ENCODE data around the gene BCAS1. TPM values are rescaled to one million over a fixed set of nuclear protein-coding genes. Genes with fewer than 3 reads are reported as not detected.
"Not testable (repeated sequence)": the region's sequence is repeated elsewhere in the genome, so short reads cannot be mapped to it uniquely, and the experiment has no call there.

The BCAS1 gene
- total RNA-seq, 2 experiments from 2014 or later = not detected

DNA sequence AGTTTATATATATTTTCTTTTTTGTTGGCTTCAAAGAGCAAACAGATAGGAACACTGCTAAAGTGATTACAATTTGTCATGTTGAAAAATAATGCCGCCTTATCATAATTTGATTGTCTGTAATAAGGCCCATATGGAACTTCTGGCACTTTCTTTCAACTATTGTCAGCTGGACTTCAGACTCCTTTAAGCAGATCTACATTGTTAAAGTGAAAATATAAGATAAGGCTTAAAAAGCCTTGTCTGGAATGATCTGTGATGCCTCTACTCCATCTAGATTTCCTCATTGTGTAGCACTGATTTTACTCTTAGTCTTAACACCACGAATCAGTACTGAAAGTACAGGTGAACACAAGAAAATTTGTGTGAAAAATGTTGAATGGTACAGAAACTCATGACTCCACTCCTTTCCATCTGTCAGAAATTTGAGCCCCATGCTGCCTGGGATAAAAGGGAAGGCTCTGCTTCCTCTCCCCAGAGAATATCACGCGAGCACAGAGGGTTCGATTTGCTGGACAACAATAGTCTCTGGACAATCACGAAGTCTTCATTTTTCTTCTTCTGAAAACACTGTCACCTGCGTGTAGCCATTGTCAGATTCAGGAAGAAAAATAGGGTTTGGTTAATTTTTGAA, 56.0 kb downstream of the BCAS1 start:
- POLR2A ChIA-PET = no interaction called here
- H3K27me3 Mint-ChIP-seq = no peaks in the 10 kb centered on the region
- CTCF ChIA-PET = no interaction called here
- no peak overlapping the region for H3K4me3 Mint-ChIP-seq
- no peak overlapping the region for H3K27ac Mint-ChIP-seq
- no peaks in the 10 kb centered on the region for H3K9me3 Mint-ChIP-seq
- no peak for DNase-seq
- H3K36me3 Mint-ChIP-seq (ENCODE audit: low read depth) = no peaks in the 10 kb centered on the region
- H3K4me1 Mint-ChIP-seq = peaks cover 9% of the 10 kb centered on the region

DNA sequence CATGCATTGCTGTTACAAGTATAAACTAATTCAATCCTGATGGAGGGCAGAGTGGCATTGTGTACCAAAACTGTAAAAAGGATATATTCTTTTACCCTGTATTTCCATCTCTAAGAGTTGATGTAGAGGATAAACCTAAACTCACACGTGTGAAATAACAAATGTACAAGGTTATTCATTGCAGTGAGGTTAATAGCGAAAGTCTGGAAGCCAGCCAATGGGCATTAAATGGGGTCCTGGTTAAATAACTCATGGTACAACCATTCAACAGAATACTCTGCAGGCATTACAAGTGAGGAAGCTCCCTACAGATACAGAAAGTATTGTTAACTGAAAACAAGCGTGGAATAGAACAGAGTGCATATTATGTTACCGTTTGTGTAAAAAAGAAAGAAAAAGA, 56.9 kb downstream of the BCAS1 start:
- Mint-ChIP-seq H3K9me3 (no peaks in the 10 kb centered on the region), H3K4me1 (peaks cover 9% of the 10 kb centered on the region), H3K36me3 (ENCODE audit: low read depth) (no peaks in the 10 kb centered on the region), H3K27me3 (peaks cover 3% of the 10 kb centered on the region), H3K4me3 (no peak overlapping the region), H3K27ac (no peak overlapping the region)
- CTCF ChIA-PET = no interaction called here
- POLR2A ChIA-PET = no interaction called here
- DNase-seq = no peak

DNA sequence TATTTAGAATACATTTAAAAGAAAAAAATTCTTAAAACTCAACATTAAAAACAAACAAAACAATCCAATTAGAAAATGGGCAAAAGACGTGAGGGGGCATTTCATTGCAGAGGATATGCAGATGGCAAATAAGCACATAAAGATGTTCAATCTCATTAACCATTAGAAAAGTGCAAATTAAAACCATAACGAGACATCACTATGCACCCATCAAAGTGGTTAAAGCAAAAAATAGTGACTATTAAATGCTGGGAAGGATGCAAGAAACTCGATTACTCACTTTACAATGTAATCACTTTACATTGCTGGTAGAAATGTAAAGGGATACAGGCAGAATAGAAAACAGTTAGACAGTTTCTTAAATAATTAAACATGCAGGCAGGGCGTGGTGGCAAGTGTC, 59.0 kb downstream of the BCAS1 start:
- no peaks in the 10 kb centered on the region for H3K4me1 Mint-ChIP-seq
- no peak for DNase-seq
- CTCF ChIA-PET = no interaction called here
- H3K9me3 Mint-ChIP-seq = no peaks in the 10 kb centered on the region
- no peaks in the 10 kb centered on the region for H3K36me3 Mint-ChIP-seq (ENCODE audit: low read depth)
- POLR2A ChIA-PET = no interaction called here
- H3K27ac Mint-ChIP-seq = no peak overlapping the region
- peaks cover 3% of the 10 kb centered on the region for H3K27me3 Mint-ChIP-seq
- H3K4me3 Mint-ChIP-seq = no peak overlapping the region

DNA sequence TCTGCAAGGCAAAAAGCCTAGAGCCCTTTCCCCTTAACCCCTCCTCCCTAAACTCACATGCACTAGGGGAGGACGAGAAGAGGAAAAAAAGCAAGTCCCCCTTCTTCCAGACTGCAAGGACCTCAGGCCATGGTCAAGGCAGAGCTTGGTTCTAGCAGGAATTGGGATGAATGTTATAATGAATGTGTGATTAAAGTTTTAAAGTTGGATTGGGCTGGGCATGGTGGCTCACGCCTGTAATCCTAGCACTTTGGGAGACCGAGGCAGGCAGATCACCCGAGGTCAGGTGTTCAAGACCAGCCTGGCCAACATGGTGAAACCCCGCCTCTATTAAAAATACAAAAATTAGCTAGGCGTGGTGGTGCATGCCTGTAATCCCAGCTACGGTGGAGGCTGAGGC, 64.2 kb downstream of the BCAS1 start:
- DNase-seq; H3K36me3 Mint-ChIP-seq (ENCODE audit: low read depth); H3K4me1 Mint-ChIP-seq; H3K9me3 Mint-ChIP-seq; H3K27me3 Mint-ChIP-seq; POLR2A ChIA-PET; H3K4me3 Mint-ChIP-seq; CTCF ChIA-PET; H3K27ac Mint-ChIP-seq: not testable (repeated sequence)

DNA sequence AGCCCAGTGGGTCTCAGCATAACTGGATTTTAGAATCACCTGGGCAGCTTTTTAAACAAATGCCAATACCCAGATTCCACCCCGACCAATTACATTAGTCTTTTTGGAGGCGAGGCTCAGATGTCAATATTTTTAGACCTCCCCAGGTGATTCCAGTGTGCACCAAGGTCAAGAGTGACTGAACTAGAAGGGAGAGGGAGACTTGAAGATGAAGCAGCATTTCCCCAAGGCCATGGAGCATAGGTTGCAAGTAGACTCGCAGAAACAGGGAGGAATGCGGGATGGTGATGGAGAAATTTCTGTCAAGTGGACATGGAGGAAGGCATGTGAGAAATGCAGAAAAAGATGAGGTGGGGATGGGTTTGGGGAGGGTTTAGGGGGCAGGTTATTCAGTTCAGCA, 64.9 kb downstream of the BCAS1 start:
- Mint-ChIP-seq H3K9me3 (peaks cover 3% of the 10 kb centered on the region), H3K4me3 (no peak overlapping the region), H3K27ac (no peak overlapping the region), H3K36me3 (ENCODE audit: low read depth) (no peaks in the 10 kb centered on the region), H3K27me3 (peaks cover 6% of the 10 kb centered on the region), H3K4me1 (peaks cover 4% of the 10 kb centered on the region)
- POLR2A ChIA-PET = no interaction called here
- DNase-seq = no peak
- CTCF ChIA-PET = no interaction called here

DNA sequence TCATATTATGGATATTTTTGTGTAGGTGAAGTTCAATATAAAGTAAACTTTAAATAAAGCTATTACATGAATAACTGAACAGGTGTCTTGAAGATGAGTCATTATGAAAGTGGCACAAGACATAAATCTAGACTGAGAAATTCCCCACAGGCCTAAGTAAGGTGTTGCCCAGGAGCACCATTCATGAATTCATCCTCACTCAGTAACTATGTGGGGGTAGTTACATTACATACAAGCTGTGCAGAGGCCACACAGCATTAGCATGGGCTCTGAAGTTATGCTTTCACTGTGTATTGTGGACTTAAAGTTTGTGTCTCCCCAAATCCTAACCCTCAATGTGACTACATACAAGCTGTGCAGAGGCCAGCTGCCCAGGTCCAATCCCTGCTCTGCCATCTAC, 65.9 kb downstream of the BCAS1 start:
- DNase-seq = no peak
- Mint-ChIP-seq H3K27me3 (peaks cover 7% of the 10 kb centered on the region), H3K36me3 (ENCODE audit: low read depth) (no peaks in the 10 kb centered on the region), H3K9me3 (peaks cover 6% of the 10 kb centered on the region), H3K4me1 (peaks cover 4% of the 10 kb centered on the region), H3K4me3 (no peak overlapping the region), H3K27ac (no peak overlapping the region)
- CTCF ChIA-PET = no interaction called here
- POLR2A ChIA-PET = no interaction called here

DNA sequence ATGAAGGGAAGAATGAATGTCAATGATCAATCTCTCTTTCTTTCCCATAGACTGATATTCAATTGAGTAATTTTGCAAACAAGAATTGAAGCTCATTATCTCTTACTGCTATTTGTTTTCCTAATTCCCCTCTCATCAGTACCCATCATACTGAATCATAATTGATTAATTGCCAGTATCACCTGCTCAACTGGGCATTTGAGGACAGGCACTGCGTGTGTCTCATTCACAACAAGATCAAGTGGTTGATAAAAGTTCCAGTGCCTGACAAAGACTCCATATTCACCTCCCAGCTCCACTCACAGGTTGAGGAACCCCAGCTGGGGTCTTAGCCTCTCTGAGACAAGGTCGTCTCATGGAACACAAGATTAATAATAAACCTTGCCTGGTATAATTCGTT, 67.7 kb downstream of the BCAS1 start:
- Mint-ChIP-seq H3K9me3 (peaks cover 10% of the 10 kb centered on the region), H3K4me1 (peaks cover 4% of the 10 kb centered on the region), H3K27me3 (peaks cover 5% of the 10 kb centered on the region), H3K36me3 (ENCODE audit: low read depth) (no peaks in the 10 kb centered on the region), H3K4me3 (no peak overlapping the region), H3K27ac (no peak overlapping the region)
- POLR2A ChIA-PET = interaction anchor here (1.0 kb wide), 1 partner anchor 9 kb away, joined by 3 read pairs; no protein-coding TSS in a partner anchor
- CTCF ChIA-PET = interaction anchor here (1.0 kb wide), 1 partner anchor 31 kb away, joined by 3 read pairs; no protein-coding TSS in a partner anchor
- no peak for DNase-seq

DNA sequence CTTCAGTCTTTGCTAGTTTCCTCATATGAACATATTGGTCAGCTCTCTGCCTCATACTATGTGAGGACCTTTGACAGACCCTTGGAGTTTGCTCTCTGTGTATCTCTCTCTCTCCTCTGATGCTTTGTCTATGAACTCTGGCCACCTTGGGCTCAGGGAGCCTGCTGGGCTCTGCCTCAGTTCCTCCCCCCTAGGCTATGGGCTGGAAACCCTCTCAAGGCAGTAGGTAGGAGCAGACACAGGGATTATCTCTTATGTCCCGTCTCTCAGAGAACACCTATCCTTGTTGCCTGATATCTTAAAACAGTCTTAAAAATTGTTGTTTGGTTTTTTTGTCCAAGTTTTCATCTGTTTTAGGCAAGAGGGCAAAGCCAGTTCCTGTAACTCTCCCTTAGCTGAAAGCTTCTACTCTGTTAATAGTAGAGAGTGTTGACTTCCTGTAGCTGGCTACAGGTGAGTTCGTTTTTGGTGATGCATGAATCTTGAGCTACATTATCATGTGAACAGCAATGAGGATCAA, 68.3 kb downstream of the BCAS1 start:
- no peak overlapping the region for H3K4me3 Mint-ChIP-seq

DNA sequence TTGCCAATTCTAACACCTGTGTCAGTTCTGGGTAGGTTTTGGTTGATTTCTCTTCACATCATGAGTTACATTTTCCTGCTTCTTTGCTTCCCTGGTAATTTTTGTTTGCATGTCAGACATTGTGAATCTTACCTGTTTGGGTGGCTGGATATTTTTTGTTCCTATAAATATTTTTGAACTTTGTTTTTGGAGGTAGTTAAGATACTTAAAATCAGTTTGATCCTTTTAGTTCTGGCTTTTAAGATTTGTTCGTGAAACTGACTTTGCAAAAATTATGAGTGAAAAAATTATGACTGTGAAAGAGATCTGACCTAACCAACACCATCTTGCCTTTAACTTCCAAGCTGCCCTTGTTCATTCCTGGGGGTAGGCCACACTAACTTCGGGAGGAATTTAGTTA, 69.5 kb downstream of the BCAS1 start:
- H3K27me3 Mint-ChIP-seq = peaks cover 13% of the 10 kb centered on the region
- ChIA-PET POLR2A (no interaction called here), CTCF (no interaction called here)
- H3K9me3 Mint-ChIP-seq = peaks cover 10% of the 10 kb centered on the region
- no peak overlapping the region for H3K4me3 Mint-ChIP-seq
- H3K27ac Mint-ChIP-seq = no peak overlapping the region
- peaks cover 4% of the 10 kb centered on the region for H3K4me1 Mint-ChIP-seq
- H3K36me3 Mint-ChIP-seq (ENCODE audit: low read depth) = no peaks in the 10 kb centered on the region
- no peak for DNase-seq

More for the DNA sequence above, 68.3 kb downstream of the BCAS1 start:
- ChIA-PET POLR2A (interaction anchor here (1.0 kb wide), 1 partner anchor 8 kb away, joined by 3 read pairs; no protein-coding TSS in a partner anchor), CTCF (no interaction called here)
- peaks cover 10% of the 10 kb centered on the region for H3K9me3 Mint-ChIP-seq
- H3K36me3 Mint-ChIP-seq (ENCODE audit: low read depth) = no peaks in the 10 kb centered on the region
- H3K4me1 Mint-ChIP-seq = peaks cover 4% of the 10 kb centered on the region
- peaks cover 6% of the 10 kb centered on the region for H3K27me3 Mint-ChIP-seq
- no peak for DNase-seq
- H3K27ac Mint-ChIP-seq = no peak overlapping the region

DNA sequence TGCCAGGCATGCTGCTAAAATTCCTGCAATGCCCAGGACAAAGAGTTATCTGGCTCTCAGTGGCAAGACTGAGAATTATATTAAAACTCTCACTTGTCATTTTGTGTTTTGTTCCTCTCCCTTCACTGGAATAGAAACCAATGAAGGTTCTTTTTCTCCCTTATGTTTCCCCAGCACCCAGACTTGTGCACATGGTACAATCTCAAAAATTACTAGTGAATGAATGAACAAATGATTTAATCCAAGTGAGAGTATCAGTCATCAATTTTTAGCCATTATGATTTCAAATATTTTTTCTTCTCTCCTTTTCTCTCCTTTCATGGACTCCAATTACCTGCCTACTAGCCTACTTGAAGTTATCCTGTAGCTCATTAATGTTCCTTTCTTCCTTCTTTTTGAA, 70.1 kb downstream of the BCAS1 start:
- CTCF ChIA-PET = no interaction called here
- POLR2A ChIA-PET = no interaction called here
- Mint-ChIP-seq H3K4me3 (no peak overlapping the region), H3K4me1 (peaks cover 4% of the 10 kb centered on the region), H3K27ac (no peak overlapping the region), H3K27me3 (peaks cover 11% of the 10 kb centered on the region), H3K9me3 (peaks cover 10% of the 10 kb centered on the region), H3K36me3 (ENCODE audit: low read depth) (no peaks in the 10 kb centered on the region)
- no peak for DNase-seq

DNA sequence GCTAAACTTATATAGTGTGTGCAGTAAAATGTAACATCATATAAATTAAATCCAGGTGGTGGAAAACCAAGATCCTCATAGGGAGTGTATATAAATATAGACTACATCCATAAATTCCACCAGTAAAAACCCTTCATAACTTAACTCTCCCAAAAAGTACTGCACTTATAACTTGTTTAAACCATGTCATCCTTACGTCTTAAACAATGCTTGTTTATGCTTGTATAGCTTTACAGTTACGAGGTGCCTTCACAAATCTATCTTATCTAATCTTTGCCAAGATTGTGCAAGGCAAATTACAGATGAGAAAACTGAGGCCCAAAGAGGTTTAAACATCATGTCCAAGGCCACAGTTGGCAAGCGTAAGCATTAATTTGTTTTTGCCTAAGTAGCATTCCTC, 71.3 kb downstream of the BCAS1 start:
- no peak for DNase-seq
- ChIA-PET CTCF (no interaction called here), POLR2A (no interaction called here)
- Mint-ChIP-seq H3K4me3 (no peak overlapping the region), H3K9me3 (peaks cover 10% of the 10 kb centered on the region), H3K27ac (no peak overlapping the region), H3K36me3 (ENCODE audit: low read depth) (no peaks in the 10 kb centered on the region), H3K4me1 (no peaks in the 10 kb centered on the region), H3K27me3 (peaks cover 12% of the 10 kb centered on the region)

DNA sequence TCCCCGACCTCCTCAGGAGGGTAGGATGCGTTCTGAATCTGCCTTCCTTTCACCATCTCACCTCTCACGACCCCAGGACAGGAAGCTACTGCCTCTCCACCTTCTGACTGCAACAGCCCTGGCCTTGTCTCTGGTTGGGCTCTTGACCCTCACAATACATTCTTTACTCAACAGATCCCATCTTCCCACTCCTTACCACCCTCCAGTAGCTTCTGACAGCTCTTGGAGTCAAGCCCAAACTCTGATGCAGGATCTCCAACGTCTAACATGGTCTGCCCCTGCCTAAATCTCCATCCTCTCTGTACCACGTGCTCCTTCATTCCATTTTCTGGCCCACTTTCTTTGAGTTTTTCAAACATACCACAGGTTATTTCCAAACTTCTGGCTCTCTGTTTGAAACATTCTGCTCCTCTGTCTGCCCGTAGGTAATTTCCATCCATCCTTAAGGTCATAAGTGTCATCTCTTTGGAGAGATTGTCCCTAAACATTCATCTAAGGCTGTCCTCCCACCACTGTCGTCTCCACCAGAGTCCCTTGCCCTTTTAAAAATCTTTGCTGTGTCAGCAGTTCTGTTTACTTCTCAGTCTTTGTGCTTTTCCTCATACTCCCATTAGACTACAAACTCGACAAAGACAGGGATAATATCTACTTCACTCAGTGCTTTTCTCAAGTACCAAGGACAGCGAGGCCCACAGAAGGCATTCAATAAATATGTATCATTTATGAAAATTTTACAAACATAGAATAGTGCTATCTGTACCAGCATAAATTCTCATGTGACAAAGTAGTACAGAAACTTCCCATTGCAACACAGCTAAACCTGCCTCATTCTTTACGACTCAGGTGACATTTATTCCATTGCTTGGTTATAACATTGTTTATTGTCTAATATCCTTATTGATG, 73.6 kb downstream of the BCAS1 start:
- Mint-ChIP-seq H3K4me3 (no peak overlapping the region), H3K9me3 (peaks cover 8% of the 10 kb centered on the region), H3K4me1 (peaks cover 4% of the 10 kb centered on the region), H3K27ac (no peak overlapping the region), H3K27me3 (peaks cover 27% of the 10 kb centered on the region), H3K36me3 (ENCODE audit: low read depth) (no peaks in the 10 kb centered on the region)
- ChIA-PET POLR2A (no interaction called here), CTCF (no interaction called here)
- no peak for DNase-seq

DNA sequence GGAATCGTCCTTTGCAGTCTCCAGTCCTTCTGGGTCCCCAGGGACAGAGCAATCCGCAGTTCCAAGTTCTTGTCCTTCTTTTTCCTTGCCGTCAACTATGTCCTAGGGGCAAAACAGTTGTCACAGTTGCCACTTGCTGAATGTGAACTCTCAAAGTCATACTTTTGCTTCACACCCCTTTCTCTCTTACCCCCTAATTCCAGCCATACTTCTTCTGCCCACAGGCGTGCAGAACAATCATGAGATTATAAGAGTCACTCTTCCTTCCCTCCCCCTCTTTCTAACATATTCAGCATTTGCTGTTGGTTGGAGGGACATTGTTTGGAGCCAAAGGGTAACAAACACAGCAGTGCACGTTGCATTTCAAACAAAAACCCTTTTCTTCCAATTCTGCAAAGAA, 74.4 kb downstream of the BCAS1 start:
- POLR2A ChIA-PET = no interaction called here
- CTCF ChIA-PET = no interaction called here
- no peaks in the 10 kb centered on the region for H3K36me3 Mint-ChIP-seq (ENCODE audit: low read depth)

DNA sequence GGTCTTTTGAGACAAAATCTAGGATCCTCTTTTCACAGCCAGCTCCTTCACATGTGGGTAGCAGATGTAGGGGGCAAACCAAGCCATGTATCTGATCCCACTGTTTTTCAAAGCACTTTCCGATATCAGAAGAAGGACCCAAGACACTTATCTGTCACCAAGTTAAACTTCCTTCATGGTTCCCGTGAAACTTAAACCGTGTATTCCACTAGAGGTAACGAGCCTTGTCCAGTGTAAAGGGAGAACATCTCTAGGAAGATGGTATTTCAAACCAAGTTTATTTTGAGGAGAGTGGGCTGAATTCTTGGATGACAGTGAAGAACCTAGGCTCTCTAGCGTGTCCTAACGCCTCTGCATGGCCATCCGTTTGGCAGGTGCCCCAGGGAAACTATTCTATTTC, 76.3 kb downstream of the BCAS1 start:
- no peak overlapping the region for H3K27ac Mint-ChIP-seq
- ChIA-PET POLR2A (interaction anchor here (1.1 kb wide), 1 partner anchor 8 kb away, joined by 3 read pairs; no protein-coding TSS in a partner anchor), CTCF (no interaction called here)
- peaks cover 4% of the 10 kb centered on the region for H3K4me1 Mint-ChIP-seq
- H3K36me3 Mint-ChIP-seq (ENCODE audit: low read depth) = no peaks in the 10 kb centered on the region
- DNase-seq = no peak
- H3K4me3 Mint-ChIP-seq = no peak overlapping the region
- H3K27me3 Mint-ChIP-seq = peaks cover 44% of the 10 kb centered on the region
- H3K9me3 Mint-ChIP-seq = peaks cover 4% of the 10 kb centered on the region

More for the DNA sequence above, 74.4 kb downstream of the BCAS1 start:
- Mint-ChIP-seq H3K9me3 (peaks cover 8% of the 10 kb centered on the region), H3K27ac (no peak overlapping the region), H3K4me1 (peaks cover 4% of the 10 kb centered on the region), H3K4me3 (no peak overlapping the region), H3K27me3 (peaks cover 35% of the 10 kb centered on the region)
- no peak for DNase-seq
